H9 (cell line): Measurements from ENCODE around the gene MAST4. TPM values are rescaled to one million over a fixed set of nuclear protein-coding genes. Genes with fewer than 3 reads are reported as not detected.

Source experiments
- DNase-seq: peaks from one replicate; pipeline ENCODE4 v3.0.0-alpha.2; 2017
- H2AFZ ChIP-seq: one replicate; pipeline ENCODE4 v1.6.1; 2013; ENCODE audit warnings: mild to moderate bottlenecking, low read length, control low read depth, moderate library complexity
- H2AK5ac ChIP-seq: 2 replicates; pipeline ENCODE4 v1.6.1; 2013; ENCODE audit warnings: low read length, control low read depth, mixed read lengths; ENCODE audit not compliant: insufficient read length
- H2BK120ac ChIP-seq: one replicate; pipeline ENCODE4 v1.6.1; 2013; ENCODE audit warnings: low read depth, mild to moderate bottlenecking, low read length, control low read depth, inconsistent platforms; ENCODE audit not compliant: poor library complexity, severe bottlenecking
- H2BK12ac ChIP-seq: 2 replicates; pipeline ENCODE4 v1.6.1; 2013; ENCODE audit warnings: low read length, control low read depth, mixed read lengths, low read depth; ENCODE audit not compliant: insufficient read length
- H2BK15ac ChIP-seq: 2 replicates; pipeline ENCODE4 v1.6.1; 2013; ENCODE audit warnings: low read depth, low read length, control low read depth
- H2BK20ac ChIP-seq: one replicate; pipeline ENCODE4 v1.6.1; 2013; ENCODE audit warnings: low read depth, mild to moderate bottlenecking, low read length, control low read depth, inconsistent platforms; ENCODE audit not compliant: poor library complexity, severe bottlenecking
- H2BK5ac ChIP-seq: 2 replicates; pipeline ENCODE4 v1.6.1; 2013; ENCODE audit warnings: low read length, control low read depth, mixed read lengths; ENCODE audit not compliant: insufficient read length
- H3K14ac ChIP-seq: 2 replicates; pipeline ENCODE4 v1.6.1; 2013; ENCODE audit warnings: low read length, control low read depth; ENCODE audit not compliant: insufficient read depth
- H3K18ac ChIP-seq: 2 replicates; pipeline ENCODE4 v1.6.1; 2013; ENCODE audit warnings: low read depth, mild to moderate bottlenecking, mixed read lengths, low read length, control low read depth; ENCODE audit not compliant: insufficient read length
- H3K23ac ChIP-seq: 2 replicates; pipeline ENCODE4 v1.6.1; 2013; ENCODE audit warnings: low read length, control low read depth, mixed read lengths, low read depth; ENCODE audit not compliant: insufficient read length
- H3K23me2 ChIP-seq: 2 replicates; pipeline ENCODE4 v1.6.1; 2013; ENCODE audit warnings: low read depth, mild to moderate bottlenecking, mixed read lengths, low read length, control low read depth; ENCODE audit not compliant: insufficient read length, poor library complexity, severe bottlenecking
- H3K27ac ChIP-seq: 2 replicates; pipeline ENCODE4 v1.5.1; 2013; ENCODE audit warnings: low read length, control low read depth, mixed read lengths, low read depth; ENCODE audit not compliant: insufficient read length
- H3K27me3 ChIP-seq: 2 replicates; pipeline ENCODE4 v1.6.1; 2013; ENCODE audit warnings: low read length, control low read depth, inconsistent platforms; ENCODE audit not compliant: insufficient read depth
- H3K4ac ChIP-seq: 2 replicates; pipeline ENCODE4 v1.6.1; 2013; ENCODE audit warnings: low read depth, mild to moderate bottlenecking, control low read depth, inconsistent platforms, low read length, moderate library complexity
- H3K4me1 ChIP-seq: 2 replicates; pipeline ENCODE4 v1.6.1; 2013; ENCODE audit warnings: low read length, control low read depth, inconsistent platforms; ENCODE audit not compliant: insufficient read depth
- H3K4me2 ChIP-seq: 2 replicates; pipeline ENCODE4 v1.6.1; 2013; ENCODE audit warnings: low read length, control low read depth, mixed read lengths; ENCODE audit not compliant: insufficient read length, insufficient read depth
- H3K56ac ChIP-seq: 2 replicates; pipeline ENCODE4 v1.6.1; 2013; ENCODE audit warnings: low read depth, mild to moderate bottlenecking, mixed read lengths, low read length, control low read depth; ENCODE audit not compliant: insufficient read length
- H3K79me1 ChIP-seq: 2 replicates; pipeline ENCODE4 v1.6.1; 2013; ENCODE audit warnings: low read depth, mild to moderate bottlenecking, moderate library complexity, low read length, control low read depth, inconsistent platforms; ENCODE audit not compliant: insufficient read depth, poor library complexity, severe bottlenecking
- H3K79me2 ChIP-seq: 2 replicates; pipeline ENCODE4 v1.6.1; 2013; ENCODE audit warnings: low read length, control low read depth, inconsistent platforms; ENCODE audit not compliant: insufficient read depth
- H3K9ac ChIP-seq: 2 replicates; pipeline ENCODE4 v1.6.1; 2013; ENCODE audit warnings: low read length, control low read depth, mixed read lengths; ENCODE audit not compliant: insufficient read length; ENCODE audit errors: extremely low read depth
- H3K9me3 ChIP-seq: one replicate; pipeline ENCODE4 v1.6.1; 2013; ENCODE audit warnings: low read depth, low read length, inconsistent platforms; ENCODE audit not compliant: control insufficient read depth
- H3T11ph ChIP-seq: one replicate; pipeline ENCODE4 v1.6.1; 2013; ENCODE audit warnings: mild to moderate bottlenecking, low read length, control low read depth, inconsistent platforms
- H4K20me1 ChIP-seq: one replicate; pipeline ENCODE4 v1.6.1; 2013; ENCODE audit not compliant: control insufficient read depth, insufficient read length, insufficient read depth
- H4K5ac ChIP-seq: 2 replicates; pipeline ENCODE4 v1.6.1; 2013; ENCODE audit warnings: low read depth, mild to moderate bottlenecking, mixed read lengths, low read length, control low read depth; ENCODE audit not compliant: insufficient read length
- H4K8ac ChIP-seq: replicated peaks from 2 replicates; pipeline ENCODE4 v1.6.1; 2013; ENCODE audit warnings: low read length, control low read depth, mixed read lengths, low read depth; ENCODE audit not compliant: insufficient read length
- H4K91ac ChIP-seq: 2 replicates; pipeline ENCODE4 v1.6.1; 2013; ENCODE audit warnings: low read depth, mild to moderate bottlenecking, moderate library complexity, mixed read lengths, low read length, control low read depth; ENCODE audit not compliant: insufficient read length
- H3K27ac Mint-ChIP-seq, 3 experiments: 2 replicates in 2 of 3; 3 replicates in 1 of 3; pipeline ENCODE4 v1.8.0; 2020 to 2021; ENCODE audit warnings: mixed read lengths in 3 of 3, mild to moderate bottlenecking in 1 of 3, moderate library complexity in 1 of 3
- H3K27me3 Mint-ChIP-seq: 2 replicates; pipeline ENCODE4 v1.8.0; 2021; ENCODE audit warnings: low read depth, mild to moderate bottlenecking, moderate library complexity, mixed read lengths
- H3K36me3 Mint-ChIP-seq, 3 experiments: 2 replicates in 2 of 3; 3 replicates in 1 of 3; pipeline ENCODE4 v1.8.0; 2020 to 2021; ENCODE audit warnings: low read depth in 3 of 3, mixed read lengths in 3 of 3; ENCODE audit not compliant: insufficient read depth in 1 of 3
- H3K4me1 Mint-ChIP-seq, 2 experiments: 2 replicates each; pipeline ENCODE4 v1.8.0; 2020; ENCODE audit warnings: mixed read lengths in 2 of 2
- H3K4me3 Mint-ChIP-seq, 2 experiments: 2 replicates in 1 of 2; 3 replicates in 1 of 2; pipeline ENCODE4 v1.8.0; 2020 to 2021; ENCODE audit warnings: mild to moderate bottlenecking in 2 of 2, mixed read lengths in 2 of 2, moderate library complexity in 1 of 2
- H3K9me3 Mint-ChIP-seq, 2 experiments: 2 replicates in 1 of 2; 3 replicates in 1 of 2; pipeline ENCODE4 v1.8.0; 2020; ENCODE audit warnings: mild to moderate bottlenecking in 2 of 2, mixed read lengths in 2 of 2, moderate library complexity in 1 of 2
- WGBS: extraction: QIAGEN DNeasy Blood & Tissue Kit; methylation state at CpG from one replicate; pipeline ENCODE4 v1.1.7; 2013; ENCODE audit warnings: missing lambda C conversion rate, low lambda C conversion rate, mixed read lengths; ENCODE audit not compliant: insufficient read length; ENCODE audit errors: extremely low coverage; 5-methylcytosine and 5-hydroxymethylcytosine counted together
- total RNA-seq: library from RNA; stranded (reverse); gene quantifications from 2 replicates; pipeline ENCODE4 v1.2.1, GENCODE V29; 2021
- TF ChIP-seq, protein P1 (sequence below): fragments of 200-600 bp; sonication (generic); conservative IDR thresholded peaks from 3 replicates; pipeline ENCODE4 v1.8.0; 2021; ENCODE audit warnings: antibody characterized with exemption, mild to moderate bottlenecking

The MAST4 gene
- total RNA-seq, 1 experiment from 2014 or later, result 3.7 TPM

GRCh38 chr5:66974256-66974655 is 378.1 kb downstream of the MAST4 start:
- no peak overlapping the region for H3K27ac ChIP-seq
- no peak overlapping the region for H3K18ac ChIP-seq
- H4K20me1 ChIP-seq, result no peaks in the 10 kb centered on the region
- no peaks in the 10 kb centered on the region for H3K4me1 Mint-ChIP-seq
- no peak overlapping the region for H4K91ac ChIP-seq
- no peak overlapping the region for H3K4me2 ChIP-seq
- H3T11ph ChIP-seq, result no peak overlapping the region
- no peaks in the 10 kb centered on the region for H3K4me1 ChIP-seq
- no peaks in the 10 kb centered on the region for H3K27me3 ChIP-seq
- no peak overlapping the region for H2BK120ac ChIP-seq
- H3K79me2 ChIP-seq, result no peaks in the 10 kb centered on the region
- no peak overlapping the region for H3K14ac ChIP-seq
- no peaks in the 10 kb centered on the region for H3K9me3 Mint-ChIP-seq
- no peak overlapping the region for H3K56ac ChIP-seq
- H3K27me3 Mint-ChIP-seq, result no peaks in the 10 kb centered on the region
- no peak overlapping the region for H2AK5ac ChIP-seq
- no peaks in the 10 kb centered on the region for H3K79me1 ChIP-seq
- H4K8ac ChIP-seq, result no peak overlapping the region
- no peak overlapping the region for H2AFZ ChIP-seq
- H4K5ac ChIP-seq, result no peak overlapping the region
- no peak overlapping the region for H2BK15ac ChIP-seq
- H2BK12ac ChIP-seq, result no peak overlapping the region
- TF ChIP-seq, protein P1, sequence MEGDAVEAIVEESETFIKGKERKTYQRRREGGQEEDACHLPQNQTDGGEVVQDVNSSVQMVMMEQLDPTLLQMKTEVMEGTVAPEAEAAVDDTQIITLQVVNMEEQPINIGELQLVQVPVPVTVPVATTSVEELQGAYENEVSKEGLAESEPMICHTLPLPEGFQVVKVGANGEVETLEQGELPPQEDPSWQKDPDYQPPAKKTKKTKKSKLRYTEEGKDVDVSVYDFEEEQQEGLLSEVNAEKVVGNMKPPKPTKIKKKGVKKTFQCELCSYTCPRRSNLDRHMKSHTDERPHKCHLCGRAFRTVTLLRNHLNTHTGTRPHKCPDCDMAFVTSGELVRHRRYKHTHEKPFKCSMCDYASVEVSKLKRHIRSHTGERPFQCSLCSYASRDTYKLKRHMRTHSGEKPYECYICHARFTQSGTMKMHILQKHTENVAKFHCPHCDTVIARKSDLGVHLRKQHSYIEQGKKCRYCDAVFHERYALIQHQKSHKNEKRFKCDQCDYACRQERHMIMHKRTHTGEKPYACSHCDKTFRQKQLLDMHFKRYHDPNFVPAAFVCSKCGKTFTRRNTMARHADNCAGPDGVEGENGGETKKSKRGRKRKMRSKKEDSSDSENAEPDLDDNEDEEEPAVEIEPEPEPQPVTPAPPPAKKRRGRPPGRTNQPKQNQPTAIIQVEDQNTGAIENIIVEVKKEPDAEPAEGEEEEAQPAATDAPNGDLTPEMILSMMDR, result no peak
- WGBS, result no CpG with 5 or more reads among the region's 6 CpGs
- no peak overlapping the region for H2BK5ac ChIP-seq
- no peak overlapping the region for H2BK20ac ChIP-seq
- H3K9ac ChIP-seq, result no peak overlapping the region
- no peak for DNase-seq
- H3K23me2 ChIP-seq, result no peaks in the 10 kb centered on the region
- H3K9me3 ChIP-seq, result no peaks in the 10 kb centered on the region
- no peaks in the 10 kb centered on the region for H3K36me3 Mint-ChIP-seq
- H3K27ac Mint-ChIP-seq, result no peak overlapping the region
- no peak overlapping the region for H3K4ac ChIP-seq
- H3K23ac ChIP-seq, result no peak overlapping the region
- H3K4me3 Mint-ChIP-seq, result no peak overlapping the region
